Neural cell (in vitro differentiated cells): ENCODE data around the gene SRSF1. TPM values are rescaled to one million over a fixed set of nuclear protein-coding genes. Genes with fewer than 3 reads are reported as not detected.

Experiments used
- H2AFZ ChIP-seq: fragments of 200-600, 300-800 bp; sonication (generic), shearing (Covaris generic); 2 replicates; pipeline ENCODE4 v1.6.0; 2014; ENCODE audit warnings: low read depth, mild to moderate bottlenecking, antibody characterized with exemption, low read length, moderate library complexity
- H3F3A ChIP-seq: fragments of 200-600 bp; shearing (Covaris generic); 2 replicates; pipeline ENCODE4 v1.6.1; 2016; ENCODE audit warnings: mild to moderate bottlenecking, moderate library complexity, mixed read lengths, antibody characterized with exemption, low read length; ENCODE audit not compliant: insufficient read depth, poor library complexity, severe bottlenecking
- H3K27ac ChIP-seq: fragments of 200-600, 300-800 bp; sonication (generic), shearing (Covaris generic); 2 replicates; pipeline ENCODE4 v1.5.1; 2014; ENCODE audit warnings: mild to moderate bottlenecking, low read length, moderate library complexity
- H3K27me3 ChIP-seq: fragments of 300-800, 200-600 bp; sonication (generic), shearing (Covaris generic); 2 replicates; pipeline ENCODE4 v1.6.0; 2014; ENCODE audit warnings: mild to moderate bottlenecking, low read depth, low read length, moderate library complexity; ENCODE audit not compliant: insufficient read depth
- H3K36me3 ChIP-seq: fragments of 300-800, 200-600 bp; sonication (generic), shearing (Covaris generic); 2 replicates; pipeline ENCODE4 v1.5.1; 2014; ENCODE audit warnings: mild to moderate bottlenecking, antibody characterized with exemption, low read length, moderate library complexity; ENCODE audit not compliant: insufficient read depth
- H3K4me2 ChIP-seq: fragments of 300-800, 200-600 bp; sonication (generic), shearing (Covaris generic); 2 replicates; pipeline ENCODE4 v1.6.0; 2014; ENCODE audit warnings: mild to moderate bottlenecking, low read length
- H3K4me3 ChIP-seq: fragments of 300-800, 200-600 bp; sonication (generic), shearing (Covaris generic); 2 replicates; pipeline ENCODE4 v1.5.1; 2014; ENCODE audit warnings: mild to moderate bottlenecking, low read length, moderate library complexity
- H3K79me2 ChIP-seq: fragments of 200-600 bp; shearing (Covaris generic); replicated peaks from 2 replicates; pipeline ENCODE4 v1.6.0; 2014; ENCODE audit warnings: mild to moderate bottlenecking, low read length, moderate library complexity; ENCODE audit not compliant: insufficient read depth
- H3K9ac ChIP-seq: fragments of 300-800, 200-600 bp; sonication (generic), shearing (Covaris generic); 2 replicates; pipeline ENCODE4 v1.6.1; 2016; ENCODE audit warnings: mild to moderate bottlenecking, low read length, mixed read lengths
- H3K9me2 ChIP-seq: fragments of 200-600 bp; shearing (Covaris generic); 2 replicates; pipeline ENCODE4 v1.6.1; 2016; ENCODE audit warnings: mild to moderate bottlenecking, low read length, mixed read lengths; ENCODE audit not compliant: insufficient read depth
- H3K9me3 ChIP-seq: fragments of 200-600, 300-800 bp; sonication (generic), shearing (Covaris generic); 2 replicates; pipeline ENCODE4 v1.6.1; 2016; ENCODE audit warnings: mild to moderate bottlenecking, mixed run types, low read length, moderate library complexity, mixed read lengths
- H4K20me1 ChIP-seq: fragments of 200-600 bp; shearing (Covaris generic); 2 replicates; pipeline ENCODE4 v1.6.1; 2016; ENCODE audit warnings: mild to moderate bottlenecking, mixed run types; ENCODE audit not compliant: insufficient read depth
- CTCF ChIP-seq: fragments of 450-650 bp; IDR thresholded peaks from 2 replicates; pipeline ENCODE4 v1.5.1; 2014; ENCODE audit warnings: antibody characterized with exemption, mild to moderate bottlenecking, moderate library complexity; ENCODE audit not compliant: poor library complexity, severe bottlenecking
- EP300 ChIP-seq: fragments of 450-650 bp; conservative IDR thresholded peaks from 2 replicates; pipeline ENCODE4 v1.6.1; 2014; ENCODE audit warnings: antibody characterized with exemption, mild to moderate bottlenecking, moderate library complexity; ENCODE audit not compliant: poor library complexity, severe bottlenecking
- EZH2 ChIP-seq: fragments of 200-600, 300-800 bp; shearing (Covaris generic), sonication (generic); IDR thresholded peaks from 2 replicates; pipeline ENCODE4 v1.6.1; 2014; ENCODE audit warnings: antibody characterized with exemption, low read length, borderline replicate concordance, mild to moderate bottlenecking; ENCODE audit not compliant: insufficient read depth, poor library complexity, severe bottlenecking
- MXI1 ChIP-seq: fragments of 450-650 bp; conservative IDR thresholded peaks from 2 replicates; pipeline ENCODE4 v1.6.1; 2014; ENCODE audit warnings: antibody characterized with exemption, mild to moderate bottlenecking; ENCODE audit not compliant: poor library complexity, severe bottlenecking
- POLR2AphosphoS5 ChIP-seq: IDR thresholded peaks from 2 replicates; pipeline ENCODE4 v1.6.1; 2012
- RAD21 ChIP-seq: fragments of 450-650 bp; conservative IDR thresholded peaks from 2 replicates; pipeline ENCODE4 v1.6.1; 2014; ENCODE audit warnings: antibody characterized with exemption, mild to moderate bottlenecking, moderate library complexity
- REST ChIP-seq: IDR thresholded peaks from 2 replicates; pipeline ENCODE4 v1.6.1; 2012; ENCODE audit warnings: borderline replicate concordance
- SMC3 ChIP-seq: fragments of 450-650 bp; conservative IDR thresholded peaks from 2 replicates; pipeline ENCODE4 v1.6.1; 2014; ENCODE audit warnings: antibody characterized with exemption, mild to moderate bottlenecking, moderate library complexity; ENCODE audit not compliant: poor library complexity
- TAF1 ChIP-seq: IDR thresholded peaks from 2 replicates; pipeline ENCODE4 v1.6.1; 2012; ENCODE audit warnings: low read depth
- polyA plus RNA-seq: library from polyadenylated mRNA; depleted of rRNA; stranded (reverse); fragments of >200 nt; gene quantifications from 2 replicates; pipeline ENCODE4 v1.2.3, GENCODE V29; 2014

SRSF1 gene
- polyA plus RNA-seq, 1 donor from 2014 or later, result 380 TPM

- no peak overlapping the region for H3K9ac ChIP-seq
- H2AFZ ChIP-seq, result no peak overlapping the region
- H3F3A ChIP-seq, result peaks cover 5% of the 10 kb centered on the region
- H3K4me3 ChIP-seq, result peak overlapping the region; percentile 91
- no peaks in the 10 kb centered on the region for H3K27me3 ChIP-seq
- H3K36me3 ChIP-seq, result no peaks in the 10 kb centered on the region
- H3K4me2 ChIP-seq, result peak overlapping the region; percentile 83
- H3K79me2 ChIP-seq, result peaks cover 75% of the 10 kb centered on the region
- H3K9me2 ChIP-seq, result no peaks in the 10 kb centered on the region
- H4K20me1 ChIP-seq, result peaks cover 21% of the 10 kb centered on the region
- H3K9me3 ChIP-seq, result no peaks in the 10 kb centered on the region
- TF ChIP-seq CTCF (no peak), SMC3 (no peak), TAF1 (no peak), POLR2AphosphoS5 (no peak), EP300 (no peak), RAD21 (no peak), REST (no peak), MXI1 (no peak), EZH2 (no peak)
- H3K27ac ChIP-seq, result no peak overlapping the region
Measured at GRCh38 chr17:57984261-57984890, 22.7 kb downstream of the SRSF1 start.

- H3K27me3 ChIP-seq, result no peaks in the 10 kb centered on the region
- no peaks in the 10 kb centered on the region for H3K9me3 ChIP-seq
- TF ChIP-seq MXI1 (no peak), SMC3 (no peak), EP300 (no peak), TAF1 (no peak), POLR2AphosphoS5 (no peak), RAD21 (no peak), CTCF (no peak), EZH2 (no peak)
- peaks cover 5% of the 10 kb centered on the region for H3F3A ChIP-seq
- peaks cover 21% of the 10 kb centered on the region for H4K20me1 ChIP-seq
- peaks cover 82% of the 10 kb centered on the region for H3K79me2 ChIP-seq
- peak overlapping the region; percentile 83 for H3K4me2 ChIP-seq
- H2AFZ ChIP-seq, result no peak overlapping the region
- no peak overlapping the region for H3K27ac ChIP-seq
- H3K9ac ChIP-seq, result no peak overlapping the region
- H3K4me3 ChIP-seq, result peak overlapping the region; percentile 91
- H3K36me3 ChIP-seq, result no peaks in the 10 kb centered on the region
- no peaks in the 10 kb centered on the region for H3K9me2 ChIP-seq
Measured at GRCh38 chr17:57983446-57983845, 23.6 kb downstream of the SRSF1 start.
